Stomach (tissue), 9 donors: ENCODE results near the gene AK4. TPM values are rescaled to one million over a fixed set of nuclear protein-coding genes. Genes with fewer than 3 reads are reported as not detected.

Source experiments
- DNase-seq, 2 donors: peaks; one replicate each; pipeline versions ENCODE4 v3.0.0 to v3.0.0-alpha.2; 2013 to 2019
- H3K27ac ChIP-seq, 5 donors: fragments of 200-600 bp in 4 of 5; sonication (generic) in 4 of 5; one replicate each; pipeline ENCODE4 v1.5.1; 2013 to 2019; ENCODE audit warnings: mild to moderate bottlenecking in 1 of 5, moderate library complexity in 1 of 5
- H3K27me3 ChIP-seq, 3 donors: fragments of 200-600 bp; sonication (generic); one replicate each; pipeline ENCODE4 v1.5.1; 2017 to 2019; ENCODE audit warnings: mixed run types in 1 of 3
- H3K36me3 ChIP-seq, 4 donors: fragments of 200-600 bp; sonication (generic); 1 replicate in 3 of 4; 2 replicates in 1 of 4; pipeline ENCODE4 v1.5.1; 2016 to 2019
- H3K4me1 ChIP-seq, 4 donors: fragments of 200-600 bp; sonication (generic); one replicate each; pipeline ENCODE4 v1.5.1; 2016 to 2019
- H3K4me3 ChIP-seq, 4 donors: fragments of 200-600 bp; sonication (generic) in 3 of 4; one replicate each; pipeline ENCODE4 v1.5.1; 2016 to 2019; ENCODE audit warnings: mild to moderate bottlenecking in 1 of 4
- H3K9me3 ChIP-seq, 4 donors: fragments of 200-600 bp; sonication (generic); one replicate each; pipeline ENCODE4 v1.5.1; 2016 to 2019
- CTCF ChIP-seq, 7 experiments: fragments of 450-650 bp in 4 of 7; fragments of 200-600 bp in 3 of 7; sonication (generic) in 3 of 7; IDR thresholded peaks; one replicate each; pipeline ENCODE4 v1.5.1; 2016 to 2019; ENCODE audit warnings: antibody characterized with exemption in 7 of 7, control low read depth in 2 of 7, mild to moderate bottlenecking in 1 of 7
- EP300 ChIP-seq: sonication (generic); formaldehyde crosslinking; IDR thresholded peaks from one replicate; pipeline ENCODE4 v1.6.1; 2017; ENCODE audit warnings: antibody characterized with exemption
- POLR2A ChIP-seq, 4 donors: fragments of 450-650 bp; IDR thresholded peaks; one replicate each; pipeline ENCODE4 v1.6.1; 2016; ENCODE audit warnings: antibody characterized with exemption in 4 of 4, control low read depth in 2 of 4, mild to moderate bottlenecking in 1 of 4, moderate library complexity in 1 of 4
- POLR2AphosphoS5 ChIP-seq, 3 donors: sonication (generic); formaldehyde crosslinking; IDR thresholded peaks; one replicate each; pipeline ENCODE4 v1.6.1; 2016; ENCODE audit warnings: antibody characterized with exemption in 3 of 3
- WGBS, 5 donors: extraction: QIAGEN DNeasy Blood & Tissue Kit in 3 of 5; methylation state at CpG; one replicate each; pipeline versions ENCODE4 v1.1.5 to v1.1.7; 2013 to 2018; 5-methylcytosine and 5-hydroxymethylcytosine counted together
- intact Hi-C: fragments of 100-400 bp; cut with DNase I; formaldehyde crosslinking; loops from one replicate; pipeline ENCODE4 v1.15.1; 2023; ENCODE audit warnings: low total_unique reads
- polyA plus RNA-seq, 3 donors: library from polyadenylated mRNA; stranded (reverse); fragments of 200-250 nt; gene quantifications; one replicate each; pipeline ENCODE4 v1.2.3, GENCODE V29; 2013
- total RNA-seq, 5 donors: library from RNA; depleted of rRNA; stranded (reverse); fragments of >200 nt; gene quantifications; one replicate each; pipeline versions ENCODE4 v1.1.0 to v1.2.3, GENCODE V29; 2014 to 2016
- donor health status: healthy with polysubstance abuse.
- donor health status: Bipolar disorder and iron deficiency.
- donor health status: healthy.

The AK4 gene
- total and polyA plus RNA-seq, 8 donors: 9.4 to 108 (median 30.4) TPM

DNA sequence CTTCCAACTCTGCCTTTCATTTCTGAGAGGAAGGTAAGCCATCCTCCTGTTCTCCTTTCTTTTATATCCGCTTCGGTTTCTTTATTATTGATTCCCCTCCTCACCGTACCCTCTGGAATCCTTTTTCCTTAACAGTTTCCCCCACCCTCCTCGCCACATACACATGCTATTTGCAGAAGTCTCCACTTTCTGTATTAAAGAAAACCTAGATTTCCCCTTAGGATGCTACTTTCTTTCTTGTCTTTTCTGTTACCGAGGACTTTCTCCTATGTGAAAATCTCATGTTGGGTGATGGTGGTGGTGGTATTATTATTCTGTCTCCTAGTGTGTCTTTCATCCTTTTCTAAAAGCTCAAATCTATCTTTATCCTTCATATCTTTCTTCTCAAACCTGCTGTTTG, 62.3 kb downstream of the AK4 start:
- no peak overlapping the region for H3K4me3 ChIP-seq
- H3K9me3 ChIP-seq: no peaks in the 10 kb centered on the region
- peaks cover 8 to 27% (median 14%) of the 10 kb centered on the region in 4 donors for H3K4me1 ChIP-seq
- H3K27me3 ChIP-seq: no peaks in the 10 kb centered on the region
- 94 to 97% (median 95%) methylated on average over 5 of the region's 5 CpGs for WGBS, 5 donors
- TF ChIP-seq POLR2AphosphoS5 (IDR thresholded peaks at IDR 0.05): no peak
- no peak for TF ChIP-seq EP300
- TF ChIP-seq CTCF (IDR thresholded peaks at IDR 0.05): no peak
- no peak for TF ChIP-seq POLR2A (IDR thresholded peaks at IDR 0.05)
- intact Hi-C loops: loop anchor here (10.0 kb wide), 1 partner anchor 126 kb away; no protein-coding TSS in a partner anchor
- no peak overlapping the region for H3K27ac ChIP-seq
- no peaks in the 10 kb centered on the region for H3K36me3 ChIP-seq
- DNase-seq: no peak

DNA sequence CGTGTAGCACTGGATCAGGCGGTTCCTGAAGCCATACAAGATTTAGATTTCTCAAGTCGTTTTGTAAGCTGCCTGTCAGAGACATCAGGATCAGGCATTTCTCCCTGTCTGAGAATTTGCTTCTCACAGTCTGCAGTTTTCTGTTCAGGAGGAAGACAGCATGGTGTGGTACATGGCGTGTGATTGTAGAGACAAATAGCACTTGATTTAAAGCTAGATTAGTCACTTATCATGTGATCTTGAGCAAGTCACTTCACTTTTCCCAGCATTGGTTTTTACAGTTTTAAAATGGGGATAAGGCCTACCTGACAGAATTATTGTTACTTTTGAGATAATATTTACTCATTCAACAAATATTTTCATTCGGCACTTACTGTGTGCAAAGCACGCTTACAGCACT, 63.3 kb downstream of the AK4 start:
- no peak overlapping the region for H3K27ac ChIP-seq
- TF ChIP-seq POLR2A (IDR thresholded peaks at IDR 0.05) (no peak), EP300 (no peak), POLR2AphosphoS5 (IDR thresholded peaks at IDR 0.05) (no peak), CTCF (IDR thresholded peaks at IDR 0.05) (no peak)
- H3K36me3 ChIP-seq: no peaks in the 10 kb centered on the region
- H3K9me3 ChIP-seq: no peaks in the 10 kb centered on the region
- 71 to 85% (median 78%) methylated on average over 6 of the region's 6 CpGs for WGBS, 5 donors
- H3K4me3 ChIP-seq: no peak overlapping the region
- peaks cover 8 to 37% (median 19%) of the 10 kb centered on the region in 4 donors for H3K4me1 ChIP-seq
- no peaks in the 10 kb centered on the region for H3K27me3 ChIP-seq
- DNase-seq: no peak
- intact Hi-C loops: loop anchor here (10.0 kb wide), 1 partner anchor 127 kb away; no protein-coding TSS in a partner anchor

GRCh38 chr1:65213271-65214023, 65.4 kb downstream of the AK4 start:
- Histone ChIP-seq H3K27me3 (no peaks in the 10 kb centered on the region), H3K27ac (no peak overlapping the region), H3K9me3 (no peaks in the 10 kb centered on the region), H3K4me1 (peaks cover 6 to 26% (median 17%) of the 10 kb centered on the region in 4 donors), H3K4me3 (no peak overlapping the region), H3K36me3 (no peaks in the 10 kb centered on the region)
- intact Hi-C loops: loop anchor here (10.0 kb wide), 1 partner anchor 129 kb away; no protein-coding TSS in a partner anchor
- WGBS, 5 donors: 60 to 70% (median 67%) methylated on average over 5 of the region's 5 CpGs
- DNase-seq: no peak
- TF ChIP-seq POLR2AphosphoS5 (IDR thresholded peaks at IDR 0.05) (no peak), POLR2A (IDR thresholded peaks at IDR 0.05) (no peak), CTCF (IDR thresholded peaks at IDR 0.05) (no peak), EP300 (no peak)

DNA sequence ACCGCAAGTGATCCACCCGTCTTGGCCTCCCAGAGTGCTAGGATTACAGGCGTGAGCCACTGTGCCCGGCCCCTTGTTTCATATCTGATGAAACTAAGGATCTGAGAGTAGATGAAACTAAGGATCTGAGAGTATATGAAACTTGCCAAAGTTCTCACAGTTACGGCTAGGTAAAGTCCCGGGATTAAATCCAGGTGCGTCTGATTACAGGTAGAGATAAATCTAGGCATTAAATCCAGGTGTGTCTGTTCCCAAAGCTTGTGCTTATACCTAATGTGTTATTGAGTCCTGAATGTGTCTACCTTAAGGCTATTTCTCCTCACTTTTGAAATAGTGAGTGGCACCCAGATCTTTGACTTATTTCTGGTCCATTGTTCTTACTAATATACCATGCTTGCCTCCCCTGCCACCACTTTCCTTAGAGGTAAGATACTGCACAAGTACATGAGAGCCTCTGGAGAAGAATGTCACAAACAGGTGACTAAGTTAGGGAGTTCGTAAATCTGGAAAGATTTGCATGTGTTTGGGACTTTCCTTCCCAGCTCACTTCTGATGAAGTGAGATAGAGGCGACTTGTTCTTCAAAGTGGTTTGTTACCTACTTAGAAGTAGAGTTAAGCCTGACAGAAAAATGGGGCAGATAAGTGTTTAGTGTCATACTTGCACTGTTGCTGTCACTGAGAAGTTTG, 66.5 kb downstream of the AK4 start:
- no peaks in the 10 kb centered on the region for H3K27me3 ChIP-seq
- no peaks in the 10 kb centered on the region for H3K9me3 ChIP-seq
- H3K36me3 ChIP-seq: peaks cover 0 to 8% (median 5%) of the 10 kb centered on the region in 4 donors
- intact Hi-C loops: loop anchor here (10.0 kb wide), 1 partner anchor 130 kb away; no protein-coding TSS in a partner anchor
- WGBS, 5 donors: 58 to 76% (median 65%) methylated on average over 9 of the region's 9 CpGs
- no peak overlapping the region for H3K4me3 ChIP-seq
- no peak for DNase-seq
- H3K27ac ChIP-seq: no peak overlapping the region
- TF ChIP-seq POLR2A (IDR thresholded peaks at IDR 0.05): no peak
- TF ChIP-seq CTCF (IDR thresholded peaks at IDR 0.05): no peak
- no peak for TF ChIP-seq POLR2AphosphoS5 (IDR thresholded peaks at IDR 0.05)
- peaks cover 0 to 16% (median 9%) of the 10 kb centered on the region in 4 donors for H3K4me1 ChIP-seq
